OCI-LY7 (cell line): ENCODE data around the gene SLX4IP. TPM values are rescaled to one million over a fixed set of nuclear protein-coding genes. Genes with fewer than 3 reads are reported as not detected.
A peak's percentile ranks its signal among the peaks of the same experiment; 100 is the strongest.

Source experiments
- BruUV-seq: library from RNA; stranded (reverse); fragments of 400-500 nt; replicated peaks from 2 replicates; lab custom pipeline; 2021; lab: Mats Ljungman, UMichigan
- CTCF ChIA-PET: fragments of 300-600 bp; sonication (Branson Sonifier 250); formaldehyde crosslinking; loops from one replicate; lab custom pipeline; 2022; ENCODE audit warnings: antibody characterized with exemption; ENCODE audit not compliant: unreplicated experiment; lab: Charles Lee
- POLR2A ChIA-PET: fragments of 300-600 bp; sonication (Branson Sonifier 250); formaldehyde crosslinking; loops from one replicate; lab custom pipeline; 2022; ENCODE audit warnings: antibody characterized with exemption; lab: Charles Lee
- DNase-seq: peaks from one replicate; pipeline ENCODE4 v3.0.0-alpha.2; 2015; ENCODE audit warnings: low spot score
- H2AFZ ChIP-seq: fragments of 200-600 bp; sonication (generic), shearing (Covaris generic); 2 replicates; pipeline ENCODE4 v1.6.1; 2014; ENCODE audit warnings: mild to moderate bottlenecking, antibody characterized with exemption, low read length, moderate library complexity
- H3K27ac ChIP-seq: fragments of 200-600 bp; sonication (generic); 2 replicates; pipeline ENCODE4 v1.5.1; 2014; ENCODE audit warnings: mixed run types, low read depth, mild to moderate bottlenecking, moderate library complexity, low read length, inconsistent platforms; ENCODE audit not compliant: poor library complexity, severe bottlenecking
- H3K36me3 ChIP-seq: fragments of 200-600 bp; sonication (generic); 2 replicates; pipeline ENCODE4 v1.6.1; 2014; ENCODE audit warnings: mild to moderate bottlenecking, antibody characterized with exemption, low read length, moderate library complexity, mixed read lengths; ENCODE audit not compliant: insufficient read depth
- H3K4me1 ChIP-seq: fragments of 200-600 bp; sonication (generic); 2 replicates; pipeline ENCODE4 v1.5.1; 2014; ENCODE audit warnings: mild to moderate bottlenecking, low read length; ENCODE audit not compliant: insufficient read depth, poor library complexity, severe bottlenecking
- H3K4me2 ChIP-seq: fragments of 200-600 bp; sonication (generic); 2 replicates; pipeline ENCODE4 v1.6.1; 2014; ENCODE audit warnings: mild to moderate bottlenecking, low read length
- H3K4me3 ChIP-seq: fragments of 200-600 bp; sonication (generic); 2 replicates; pipeline ENCODE4 v1.5.1; 2014; ENCODE audit warnings: mild to moderate bottlenecking, low read depth, low read length; ENCODE audit not compliant: poor library complexity, severe bottlenecking
- H3K79me2 ChIP-seq: fragments of 200-600 bp; sonication (generic); 2 replicates; pipeline ENCODE4 v1.6.1; 2016; ENCODE audit warnings: low read depth, mild to moderate bottlenecking, low read length, moderate library complexity, mixed read lengths; ENCODE audit not compliant: insufficient read depth
- H3K9me2 ChIP-seq: fragments of 200-600 bp; sonication (generic); 2 replicates; pipeline ENCODE4 v1.6.1; 2016; ENCODE audit warnings: mild to moderate bottlenecking, low read length, mixed read lengths; ENCODE audit not compliant: insufficient read depth
- H3K9me3 ChIP-seq: fragments of 200-600 bp; sonication (generic); 2 replicates; pipeline ENCODE4 v1.6.1; 2014; ENCODE audit warnings: mild to moderate bottlenecking, mixed run types, low read length, mixed read lengths
- H4K20me1 ChIP-seq: fragments of 200-600 bp; sonication (generic); 2 replicates; pipeline ENCODE4 v1.6.1; 2014; ENCODE audit warnings: mild to moderate bottlenecking, antibody characterized with exemption, low read length, moderate library complexity, mixed read lengths; ENCODE audit not compliant: insufficient read depth
- EZH2phosphoT487 ChIP-seq: fragments of 200-600 bp; sonication (generic); IDR thresholded peaks from 2 replicates; pipeline ENCODE4 v1.6.1; 2018; ENCODE audit warnings: low read depth, borderline replicate concordance, mild to moderate bottlenecking, mixed run types, antibody characterized with exemption, low read length, moderate library complexity, mixed read lengths
- intact Hi-C: fragments of 100-400 bp; cut with micrococcal nuclease; formaldehyde crosslinking; loops from one replicate; pipeline ENCODE4 v1.10.0; 2022; ENCODE audit not compliant: unreplicated experiment
- total RNA-seq, 2 experiments: library from RNA; depleted of rRNA in 1 of 2; stranded (reverse); fragments of >200 nt in 1 of 2; shearing (Covaris generic) in 1 of 2; gene quantifications; 2 replicates each; pipeline ENCODE4 v1.2.3, GENCODE V29; 2014 to 2022
- TF ChIP-seq, protein P1 (sequence below): fragments of 200-600 bp; sonication (generic); conservative IDR thresholded peaks from 2 replicates; pipeline ENCODE4 v1.5.1; 2014; ENCODE audit warnings: mild to moderate bottlenecking, antibody characterized with exemption, low read length, moderate library complexity, mixed read lengths

SLX4IP gene
- total RNA-seq, 2 experiments from 2014 or later, result 4.1 to 9.2 TPM

DNA sequence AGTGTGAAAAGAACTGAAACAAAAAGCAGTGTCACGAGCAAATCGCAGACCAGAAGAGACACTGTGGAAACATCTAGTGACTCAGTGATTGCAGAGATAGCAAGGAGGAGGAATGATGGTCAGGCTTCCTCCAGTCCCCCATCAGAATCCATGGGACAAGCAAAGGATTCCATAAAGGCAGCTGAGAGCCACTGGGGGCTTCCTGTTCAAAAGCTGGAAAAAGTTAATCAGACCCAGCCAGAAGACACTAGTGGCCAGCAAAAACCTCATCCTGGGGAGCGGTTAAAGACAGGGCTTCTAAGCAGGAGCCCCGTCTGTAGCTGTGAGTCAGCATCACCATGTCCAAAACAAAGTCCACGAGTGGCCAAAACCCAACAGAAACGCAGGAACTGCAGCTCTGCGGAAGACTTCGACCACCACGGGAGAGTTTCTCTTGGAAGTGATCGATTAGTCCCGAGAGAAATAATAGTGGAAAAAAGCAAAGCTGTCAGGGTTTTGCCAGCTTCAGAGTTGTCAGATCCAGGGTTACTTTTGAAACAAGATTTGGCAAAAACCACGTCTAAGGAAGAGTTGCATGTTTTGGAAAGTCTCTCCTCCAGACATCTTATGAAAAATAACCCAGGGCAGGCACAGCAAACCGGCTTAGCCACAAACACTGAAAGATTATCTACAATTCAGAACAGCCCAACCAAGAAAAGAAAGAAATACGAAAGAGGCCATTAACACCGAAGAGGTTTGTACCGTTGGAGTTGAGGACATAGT lies 187.7 kb downstream of the SLX4IP start:
- Histone ChIP-seq H4K20me1 (no peaks in the 10 kb centered on the region), H3K9me2 (no peaks in the 10 kb centered on the region), H3K27ac (no peak overlapping the region), H2AFZ (no peak overlapping the region), H3K4me1 (no peaks in the 10 kb centered on the region), H3K79me2 (no peaks in the 10 kb centered on the region), H3K9me3 (no peaks in the 10 kb centered on the region), H3K36me3 (no peaks in the 10 kb centered on the region), H3K4me3 (no peak overlapping the region), H3K4me2 (no peak overlapping the region)
- CTCF ChIA-PET, result no interaction called here
- intact Hi-C loops, result no loop called here
- no TSS peak for BruUV-seq
- no peak for DNase-seq
- POLR2A ChIA-PET, result interaction anchor here (0.5 kb wide), 1 partner anchor 399 kb away, joined by 6 read pairs; no protein-coding TSS in a partner anchor
- TF ChIP-seq, protein P1, sequence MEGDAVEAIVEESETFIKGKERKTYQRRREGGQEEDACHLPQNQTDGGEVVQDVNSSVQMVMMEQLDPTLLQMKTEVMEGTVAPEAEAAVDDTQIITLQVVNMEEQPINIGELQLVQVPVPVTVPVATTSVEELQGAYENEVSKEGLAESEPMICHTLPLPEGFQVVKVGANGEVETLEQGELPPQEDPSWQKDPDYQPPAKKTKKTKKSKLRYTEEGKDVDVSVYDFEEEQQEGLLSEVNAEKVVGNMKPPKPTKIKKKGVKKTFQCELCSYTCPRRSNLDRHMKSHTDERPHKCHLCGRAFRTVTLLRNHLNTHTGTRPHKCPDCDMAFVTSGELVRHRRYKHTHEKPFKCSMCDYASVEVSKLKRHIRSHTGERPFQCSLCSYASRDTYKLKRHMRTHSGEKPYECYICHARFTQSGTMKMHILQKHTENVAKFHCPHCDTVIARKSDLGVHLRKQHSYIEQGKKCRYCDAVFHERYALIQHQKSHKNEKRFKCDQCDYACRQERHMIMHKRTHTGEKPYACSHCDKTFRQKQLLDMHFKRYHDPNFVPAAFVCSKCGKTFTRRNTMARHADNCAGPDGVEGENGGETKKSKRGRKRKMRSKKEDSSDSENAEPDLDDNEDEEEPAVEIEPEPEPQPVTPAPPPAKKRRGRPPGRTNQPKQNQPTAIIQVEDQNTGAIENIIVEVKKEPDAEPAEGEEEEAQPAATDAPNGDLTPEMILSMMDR, result no peak
- TF ChIP-seq EZH2phosphoT487, result no peak

DNA sequence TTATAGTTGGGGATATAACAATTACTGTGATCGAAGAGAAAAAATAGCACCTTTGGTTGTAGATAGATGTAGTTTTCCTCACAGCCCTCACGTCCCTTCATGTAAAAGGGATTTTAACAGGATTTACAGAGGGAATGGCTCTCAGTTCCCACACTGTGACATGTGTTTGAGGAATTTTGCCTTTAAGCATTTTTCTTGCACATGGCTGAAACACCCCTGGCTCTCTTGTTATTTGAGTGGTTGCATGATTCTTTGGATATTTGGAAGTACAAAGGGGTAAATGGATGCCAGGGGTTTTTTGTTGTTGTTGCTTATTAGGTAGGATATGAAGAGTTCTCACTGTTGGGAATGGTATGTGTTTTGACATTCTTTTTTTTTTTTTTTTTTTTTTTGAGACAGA lies 190.5 kb downstream of the SLX4IP start:
- no peaks in the 10 kb centered on the region for H3K4me1 ChIP-seq
- POLR2A ChIA-PET, result interaction anchor here (0.6 kb wide), 1 partner anchor 141 kb away, joined by 3 read pairs; no protein-coding TSS in a partner anchor
- no peaks in the 10 kb centered on the region for H3K79me2 ChIP-seq
- H3K4me3 ChIP-seq, result no peak overlapping the region
- BruUV-seq, result no TSS peak
- intact Hi-C loops, result no loop called here
- no peak overlapping the region for H2AFZ ChIP-seq
- no peak overlapping the region for H3K27ac ChIP-seq
- H3K9me2 ChIP-seq, result no peaks in the 10 kb centered on the region
- H4K20me1 ChIP-seq, result no peaks in the 10 kb centered on the region
- CTCF ChIA-PET, result no interaction called here
- no peak for DNase-seq
- TF ChIP-seq, protein P1, result no peak
- no peak for TF ChIP-seq EZH2phosphoT487
- H3K4me2 ChIP-seq, result no peak overlapping the region
- H3K9me3 ChIP-seq, result no peaks in the 10 kb centered on the region
- H3K36me3 ChIP-seq, result no peaks in the 10 kb centered on the region

DNA sequence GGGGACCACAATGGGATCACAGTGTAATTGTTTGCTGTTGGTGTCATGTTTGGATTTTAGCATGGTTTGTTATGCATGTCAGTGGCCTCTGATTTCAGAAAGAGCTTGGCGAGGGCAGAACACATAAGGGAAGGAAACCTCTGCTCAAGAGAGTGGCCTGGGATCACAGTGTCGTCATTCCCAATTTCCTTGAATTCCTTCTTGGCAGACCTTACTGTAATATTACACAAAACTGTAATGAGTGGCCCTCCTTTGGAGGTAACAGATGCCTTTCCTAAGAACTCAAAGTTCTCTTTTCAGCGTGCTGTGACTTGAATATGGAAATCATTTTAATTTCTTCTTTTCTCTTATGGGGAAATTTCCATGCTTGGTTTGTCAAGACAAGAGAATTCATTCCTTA lies 191.8 kb downstream of the SLX4IP start:
- TF ChIP-seq, protein P1, result no peak
- no peak for TF ChIP-seq EZH2phosphoT487
- intact Hi-C loops, result no loop called here
- ChIA-PET POLR2A (interaction anchor here (1.2 kb wide), 1 partner anchor 56 kb away, joined by 3 read pairs; no protein-coding TSS in a partner anchor), CTCF (no interaction called here)
- H4K20me1 ChIP-seq, result no peaks in the 10 kb centered on the region
- H3K9me2 ChIP-seq, result no peaks in the 10 kb centered on the region
- DNase-seq, result no peak
- H3K9me3 ChIP-seq, result no peaks in the 10 kb centered on the region
- H2AFZ ChIP-seq, result no peak overlapping the region
- BruUV-seq, result TSS peak; percentile 19
- H3K36me3 ChIP-seq, result no peaks in the 10 kb centered on the region
- H3K27ac ChIP-seq, result no peak overlapping the region
- H3K4me3 ChIP-seq, result no peak overlapping the region
- H3K79me2 ChIP-seq, result no peaks in the 10 kb centered on the region
- no peak overlapping the region for H3K4me2 ChIP-seq
- no peaks in the 10 kb centered on the region for H3K4me1 ChIP-seq
